Measurements from ENCODE around the gene GOT2.
A peak's percentile ranks its signal among the peaks of the same experiment; 100 is the strongest.
"Not testable (repeated sequence)": the region's sequence is repeated elsewhere in the genome, so short reads cannot be mapped to it uniquely, and the experiment has no call there.

GOT2 gene

DNA sequence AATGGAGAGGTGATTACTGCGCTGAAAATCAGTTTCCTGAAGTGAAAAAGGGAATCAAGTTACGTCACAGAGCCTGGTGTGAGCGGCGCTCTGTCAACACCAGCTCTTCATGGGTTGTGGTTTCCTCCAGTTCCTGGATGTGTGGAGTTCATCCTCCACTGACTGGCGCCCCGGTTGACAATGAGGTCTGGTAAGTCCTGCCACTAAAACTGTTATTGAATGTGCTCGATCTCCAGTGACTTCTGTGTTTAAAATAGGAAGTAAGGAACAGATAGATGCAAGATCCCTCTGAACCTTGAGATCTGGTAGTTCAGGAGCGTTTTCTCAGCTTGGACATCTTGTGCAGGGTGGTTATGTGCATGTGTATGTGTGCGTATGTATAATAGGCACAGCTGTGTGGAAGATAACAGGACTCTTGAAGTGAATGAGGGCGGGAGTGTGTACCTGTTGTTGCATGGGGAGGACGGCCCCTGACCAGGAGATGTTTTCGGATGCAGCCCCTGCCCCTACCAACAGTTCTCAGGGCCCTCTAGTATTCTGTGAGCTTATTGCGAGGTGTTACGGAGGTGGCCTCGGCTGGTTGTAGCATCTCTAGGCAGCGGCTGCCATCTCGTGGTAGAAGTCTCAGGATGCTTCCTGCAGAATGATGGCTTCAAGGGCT is 22.0 kb upstream of the GOT2 start:
- DNase-seq (ENCODE audit: low read depth): peak; percentile 60
- in situ Hi-C loops (cut with HindIII; ENCODE audit: low sequenced_read_pairs): no loop called here
- TF ChIP-seq, protein P1, sequence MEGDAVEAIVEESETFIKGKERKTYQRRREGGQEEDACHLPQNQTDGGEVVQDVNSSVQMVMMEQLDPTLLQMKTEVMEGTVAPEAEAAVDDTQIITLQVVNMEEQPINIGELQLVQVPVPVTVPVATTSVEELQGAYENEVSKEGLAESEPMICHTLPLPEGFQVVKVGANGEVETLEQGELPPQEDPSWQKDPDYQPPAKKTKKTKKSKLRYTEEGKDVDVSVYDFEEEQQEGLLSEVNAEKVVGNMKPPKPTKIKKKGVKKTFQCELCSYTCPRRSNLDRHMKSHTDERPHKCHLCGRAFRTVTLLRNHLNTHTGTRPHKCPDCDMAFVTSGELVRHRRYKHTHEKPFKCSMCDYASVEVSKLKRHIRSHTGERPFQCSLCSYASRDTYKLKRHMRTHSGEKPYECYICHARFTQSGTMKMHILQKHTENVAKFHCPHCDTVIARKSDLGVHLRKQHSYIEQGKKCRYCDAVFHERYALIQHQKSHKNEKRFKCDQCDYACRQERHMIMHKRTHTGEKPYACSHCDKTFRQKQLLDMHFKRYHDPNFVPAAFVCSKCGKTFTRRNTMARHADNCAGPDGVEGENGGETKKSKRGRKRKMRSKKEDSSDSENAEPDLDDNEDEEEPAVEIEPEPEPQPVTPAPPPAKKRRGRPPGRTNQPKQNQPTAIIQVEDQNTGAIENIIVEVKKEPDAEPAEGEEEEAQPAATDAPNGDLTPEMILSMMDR (IDR thresholded peaks at IDR 0.05; ENCODE audit: low read depth, low read length, missing control alignments): peak; percentile 77
- H3K4me3 ChIP-seq (ENCODE audit: low read depth, low read length): no peak overlapping the region

DNA sequence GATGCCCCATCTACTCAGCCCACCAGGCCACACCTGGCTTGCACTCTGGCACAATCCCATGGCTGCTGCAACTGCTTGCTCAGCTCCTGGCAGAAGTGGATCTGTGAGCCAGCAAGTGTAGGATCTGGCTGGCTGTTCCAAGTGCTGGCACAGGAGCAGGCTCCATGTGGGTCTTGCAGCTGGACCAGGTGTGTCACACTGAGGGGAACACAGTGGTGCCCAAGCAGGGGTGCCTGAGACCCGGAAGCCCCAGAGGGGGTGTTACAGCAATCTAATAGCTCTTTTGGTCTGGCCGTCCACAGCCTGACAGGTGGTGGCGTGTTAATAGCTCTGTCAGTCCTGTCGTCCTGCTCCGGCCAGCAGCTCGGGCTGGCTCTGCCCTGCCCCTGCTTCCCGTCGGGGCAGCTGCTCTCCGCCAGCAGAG is 19.6 kb upstream of the GOT2 start:
- H3K4me3 ChIP-seq (ENCODE audit: low read depth, low read length): no peak overlapping the region
- in situ Hi-C loops (cut with HindIII; ENCODE audit: low sequenced_read_pairs): no loop called here
- TF ChIP-seq, protein P1 (IDR thresholded peaks at IDR 0.05; ENCODE audit: low read depth, low read length, missing control alignments): no peak
- no peak for DNase-seq (ENCODE audit: low read depth)

DNA sequence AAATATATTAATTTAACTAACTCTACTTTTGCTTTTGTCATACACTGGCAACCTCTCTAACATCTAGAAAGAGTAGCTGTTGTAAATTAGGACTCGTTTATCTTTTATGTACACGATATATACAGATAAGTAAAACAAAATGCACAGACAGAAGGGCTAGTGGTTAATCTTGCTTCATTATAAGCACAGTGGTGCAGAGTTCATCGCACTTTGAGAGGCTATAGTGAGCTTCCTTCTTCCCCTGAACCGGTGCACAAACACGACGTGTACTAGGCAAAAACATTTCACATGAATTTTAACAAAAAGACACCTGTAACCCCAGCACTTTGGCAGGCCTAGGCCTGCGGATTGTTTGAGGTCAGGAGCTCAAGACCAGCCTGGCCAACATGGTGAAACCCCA is 10.4 kb upstream of the GOT2 start:
- TF ChIP-seq, protein P1 (IDR thresholded peaks at IDR 0.05; ENCODE audit: low read depth, low read length, missing control alignments): no peak
- no peak for DNase-seq (ENCODE audit: low read depth)
- in situ Hi-C loops (cut with HindIII; ENCODE audit: low sequenced_read_pairs): no loop called here
- no peak overlapping the region for H3K4me3 ChIP-seq (ENCODE audit: low read depth, low read length)

DNA sequence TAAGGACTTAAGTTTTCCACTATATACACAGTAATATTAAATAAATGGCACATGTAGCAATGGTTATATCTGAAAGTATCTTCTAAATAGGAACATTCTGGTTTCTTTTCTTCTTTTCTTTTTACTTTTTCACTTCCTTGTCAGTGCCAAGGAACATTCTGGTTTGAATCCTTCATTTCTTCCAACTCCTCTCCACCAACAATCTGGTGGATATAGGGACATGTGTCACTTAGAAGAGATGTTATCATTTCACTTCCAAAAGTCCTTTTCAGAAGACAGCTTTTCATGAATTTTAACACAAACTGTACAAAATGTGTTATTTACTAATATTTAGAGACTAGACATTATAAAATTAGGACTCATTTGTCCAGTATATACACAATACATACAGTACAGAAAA is 7.9 kb upstream of the GOT2 start:
- no peak overlapping the region for H3K4me3 ChIP-seq (ENCODE audit: low read depth, low read length)
- DNase-seq (ENCODE audit: low read depth): no peak
- in situ Hi-C loops (cut with HindIII; ENCODE audit: low sequenced_read_pairs): no loop called here
- TF ChIP-seq, protein P1 (IDR thresholded peaks at IDR 0.05; ENCODE audit: low read depth, low read length, missing control alignments): no peak

DNA sequence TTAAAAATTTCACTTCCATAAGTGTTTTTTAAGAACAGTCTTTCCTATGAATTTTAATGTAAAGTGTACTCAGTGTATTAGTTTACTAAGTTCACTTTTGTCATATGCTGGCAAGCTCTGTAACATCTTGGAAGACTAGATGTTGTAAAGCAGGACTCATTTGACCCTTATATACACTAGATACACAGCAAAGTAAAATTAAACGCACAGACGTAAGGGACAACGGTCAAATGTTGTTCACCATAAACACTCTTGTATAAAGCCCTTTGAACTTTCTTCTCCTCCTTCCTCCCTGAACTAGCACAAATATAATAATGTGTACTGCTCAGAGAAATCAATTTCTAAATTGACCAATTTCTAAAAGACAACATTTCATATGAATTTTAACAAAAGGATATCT is 7.0 kb upstream of the GOT2 start:
- TF ChIP-seq, protein P1 (IDR thresholded peaks at IDR 0.05; ENCODE audit: low read depth, low read length, missing control alignments): no peak
- in situ Hi-C loops (cut with HindIII; ENCODE audit: low sequenced_read_pairs): no loop called here
- no peak overlapping the region for H3K4me3 ChIP-seq (ENCODE audit: low read depth, low read length)
- DNase-seq (ENCODE audit: low read depth): no peak

DNA sequence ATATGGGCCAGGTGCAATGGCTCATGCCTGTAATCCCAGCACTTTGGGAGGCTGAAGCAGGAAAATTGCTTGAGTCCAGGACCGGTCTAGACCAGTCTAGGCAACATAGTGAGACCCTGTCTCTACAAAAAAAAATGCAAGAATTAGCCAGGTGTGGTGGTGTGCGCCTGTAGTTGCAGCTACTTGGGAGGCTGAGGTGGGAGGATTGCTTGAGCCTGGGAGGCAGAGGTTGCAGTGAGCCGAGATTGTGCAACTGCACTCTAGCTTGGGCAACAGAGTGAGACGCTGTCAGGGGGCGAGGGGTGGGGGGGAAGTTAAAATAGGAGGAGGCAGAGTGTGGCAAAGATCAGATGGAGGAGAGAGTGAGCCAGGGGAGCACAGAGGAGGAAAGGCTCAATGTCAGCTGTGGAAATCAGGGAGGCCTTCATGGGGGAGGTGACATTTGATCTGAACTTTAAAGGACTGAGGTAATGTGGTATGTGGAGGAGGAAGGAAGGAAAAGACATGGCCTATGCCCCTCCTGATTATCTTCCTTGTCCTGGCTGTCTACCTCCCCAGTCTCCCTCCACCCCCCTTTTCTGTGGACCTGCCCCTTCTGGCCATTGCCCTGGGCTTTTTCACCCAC is 4.7 kb upstream of the GOT2 start:
- TF ChIP-seq, protein P1 (IDR thresholded peaks at IDR 0.05; ENCODE audit: low read depth, low read length, missing control alignments): no peak
- in situ Hi-C loops (cut with HindIII; ENCODE audit: low sequenced_read_pairs): no loop called here
- no peak for DNase-seq (ENCODE audit: low read depth)
- no peak overlapping the region for H3K4me3 ChIP-seq (ENCODE audit: low read depth, low read length)

DNA sequence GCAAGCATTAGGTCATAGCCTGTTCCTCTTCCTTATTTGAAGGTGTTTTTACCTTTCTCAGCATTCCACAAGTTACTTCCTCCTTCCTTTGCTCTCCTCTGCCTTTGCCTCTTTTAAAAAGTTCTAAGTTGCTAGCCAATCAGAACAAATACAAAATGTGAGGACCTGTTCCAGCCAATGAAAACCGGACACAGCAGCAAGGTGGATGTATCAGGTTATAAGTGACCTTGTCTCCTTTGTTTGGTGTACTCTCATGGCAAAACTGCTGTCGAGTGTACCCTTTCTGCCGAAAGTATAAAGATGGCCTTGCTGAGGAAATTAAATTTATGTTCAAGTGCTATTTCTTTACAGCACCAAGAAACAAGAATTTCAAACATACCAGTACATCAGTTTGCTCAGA is 2.2 kb upstream of the GOT2 start:
- DNase-seq (ENCODE audit: low read depth); in situ Hi-C loops (cut with HindIII; ENCODE audit: low sequenced_read_pairs); H3K4me3 ChIP-seq (ENCODE audit: low read depth, low read length): not testable (repeated sequence)

Data from astrocyte of the cerebellum (primary cell).